Astrocyte (in vitro differentiated cells and primary cell): Measurements from ENCODE around the gene PRKAG2.

Source experiments
- EZH2 ChIP-seq: IDR thresholded peaks from 2 replicates; pipeline ENCODE4 v1.6.1; 2012; ENCODE audit warnings: mild to moderate bottlenecking, low read length, inconsistent platforms; ENCODE audit not compliant: insufficient read depth
- TF ChIP-seq, protein P1 (sequence below): IDR thresholded peaks from 2 replicates; pipeline ENCODE4 v1.5.1; 2011; ENCODE audit warnings: low read depth, mild to moderate bottlenecking, inconsistent platforms, low read length, moderate library complexity; ENCODE audit not compliant: insufficient read depth

DNA sequence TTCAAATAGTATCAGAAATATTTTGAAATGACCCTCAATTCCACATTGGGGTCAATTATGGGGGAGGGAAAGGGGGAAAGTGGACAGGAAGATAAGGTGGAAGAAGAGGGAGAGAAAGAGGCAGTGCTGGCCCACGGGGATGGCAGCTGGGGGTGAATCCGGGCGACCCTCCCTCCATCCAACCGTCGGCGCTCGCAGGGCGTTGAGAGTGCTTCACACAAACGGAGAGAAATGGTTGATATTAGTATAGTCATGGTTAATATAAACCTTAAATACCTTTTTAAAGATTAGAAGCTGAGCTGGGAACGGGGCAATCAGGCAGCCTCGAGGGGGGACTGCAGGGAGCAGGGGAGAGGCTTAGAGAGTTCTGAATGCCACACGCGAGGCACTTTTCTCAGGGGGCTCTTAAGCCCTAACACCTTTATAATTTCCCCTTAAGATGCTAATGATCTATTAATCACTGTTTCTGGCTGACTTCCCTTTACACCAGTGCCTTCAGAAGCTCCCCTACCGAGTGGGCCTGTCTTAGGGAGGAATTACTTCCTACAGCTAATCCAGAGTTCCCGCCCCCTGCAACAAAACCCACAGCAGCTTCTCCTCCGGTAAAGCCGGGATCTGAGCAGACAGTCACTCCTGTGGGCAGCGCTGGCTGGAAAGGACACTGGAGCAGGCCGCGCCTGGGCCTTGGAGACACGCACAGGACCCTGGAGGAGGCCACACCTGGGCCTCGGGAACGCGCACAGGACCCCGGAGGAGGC, 39.5 kb downstream of the PRKAG2 start:
- TF ChIP-seq, protein P1, sequence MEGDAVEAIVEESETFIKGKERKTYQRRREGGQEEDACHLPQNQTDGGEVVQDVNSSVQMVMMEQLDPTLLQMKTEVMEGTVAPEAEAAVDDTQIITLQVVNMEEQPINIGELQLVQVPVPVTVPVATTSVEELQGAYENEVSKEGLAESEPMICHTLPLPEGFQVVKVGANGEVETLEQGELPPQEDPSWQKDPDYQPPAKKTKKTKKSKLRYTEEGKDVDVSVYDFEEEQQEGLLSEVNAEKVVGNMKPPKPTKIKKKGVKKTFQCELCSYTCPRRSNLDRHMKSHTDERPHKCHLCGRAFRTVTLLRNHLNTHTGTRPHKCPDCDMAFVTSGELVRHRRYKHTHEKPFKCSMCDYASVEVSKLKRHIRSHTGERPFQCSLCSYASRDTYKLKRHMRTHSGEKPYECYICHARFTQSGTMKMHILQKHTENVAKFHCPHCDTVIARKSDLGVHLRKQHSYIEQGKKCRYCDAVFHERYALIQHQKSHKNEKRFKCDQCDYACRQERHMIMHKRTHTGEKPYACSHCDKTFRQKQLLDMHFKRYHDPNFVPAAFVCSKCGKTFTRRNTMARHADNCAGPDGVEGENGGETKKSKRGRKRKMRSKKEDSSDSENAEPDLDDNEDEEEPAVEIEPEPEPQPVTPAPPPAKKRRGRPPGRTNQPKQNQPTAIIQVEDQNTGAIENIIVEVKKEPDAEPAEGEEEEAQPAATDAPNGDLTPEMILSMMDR, result no peak
- no peak for TF ChIP-seq EZH2
